Natural killer cell (primary cell): ENCODE results near the gene CEP170B. TPM values are rescaled to one million over a fixed set of nuclear protein-coding genes. Genes with fewer than 3 reads are reported as not detected.

Experiments used
- ATAC-seq, 3 donors: fragments of 150-1000 bp in 2 of 3; fragments of 200-7000 bp in 1 of 3; cut with Tn5 transposase; 1 replicate in 1 of 3; 2 replicates in 2 of 3; pipeline ENCODE4 v1.10.0; 2021; ENCODE audit warnings: mild to moderate bottlenecking in 2 of 3, moderate library complexity in 2 of 3
- DNase-seq, 2 donors: peaks; one replicate each; pipeline versions ENCODE4 v3.0.0 to v3.0.0-alpha.2; 2013 to 2021; ENCODE audit warnings: mixed read lengths in 1 of 2
- H3K27ac ChIP-seq: one replicate; pipeline ENCODE4 v1.5.1; 2013; ENCODE audit warnings: mild to moderate bottlenecking, low read length
- H3K27me3 ChIP-seq: one replicate; pipeline ENCODE4 v1.6.1; 2013; ENCODE audit warnings: low read length; ENCODE audit not compliant: control insufficient read depth, insufficient read depth
- H3K36me3 ChIP-seq: one replicate; pipeline ENCODE4 v1.6.1; 2013; ENCODE audit warnings: low read length; ENCODE audit not compliant: control insufficient read depth, insufficient read depth
- H3K4me1 ChIP-seq: one replicate; pipeline ENCODE4 v1.6.1; 2013; ENCODE audit warnings: low read length; ENCODE audit not compliant: control insufficient read depth, insufficient read depth
- H3K4me3 ChIP-seq: one replicate; pipeline ENCODE4 v1.5.1; 2013; ENCODE audit warnings: low read length
- H3K9me3 ChIP-seq: one replicate; pipeline ENCODE4 v1.6.1; 2013; ENCODE audit warnings: low read length; ENCODE audit not compliant: control insufficient read depth, insufficient read depth
- H3K27ac Mint-ChIP-seq, 2 donors: one replicate each; pipeline ENCODE4 v1.8.0; 2022; ENCODE audit warnings: mild to moderate bottlenecking in 2 of 2, mixed read lengths in 2 of 2, moderate library complexity in 1 of 2
- H3K27me3 Mint-ChIP-seq, 2 donors: one replicate each; pipeline ENCODE4 v1.8.0; 2022; ENCODE audit warnings: low read depth in 2 of 2, mixed read lengths in 2 of 2
- H3K36me3 Mint-ChIP-seq: one replicate; pipeline ENCODE4 v1.8.0; 2022; ENCODE audit warnings: mixed read lengths
- H3K4me1 Mint-ChIP-seq, 2 donors: one replicate each; pipeline ENCODE4 v1.8.0; 2022; ENCODE audit warnings: mixed read lengths in 2 of 2
- H3K4me3 Mint-ChIP-seq: one replicate; pipeline ENCODE4 v1.8.0; 2022; ENCODE audit warnings: mild to moderate bottlenecking, moderate library complexity, mixed read lengths
- H3K9me3 Mint-ChIP-seq, 2 donors: one replicate each; pipeline ENCODE4 v1.8.0; 2022; ENCODE audit warnings: mixed read lengths in 2 of 2
- CTCF ChIP-seq: fragments of 200-600 bp; IDR thresholded peaks from one replicate; pipeline ENCODE4 v1.8.0; 2022; ENCODE audit warnings: antibody characterized with exemption
- WGBS: methylation state at CpG from one replicate; pipeline ENCODE4 v1.1.7; 2013; ENCODE audit warnings: missing lambda C conversion rate; ENCODE audit not compliant: insufficient coverage; 5-methylcytosine and 5-hydroxymethylcytosine counted together
- intact Hi-C: fragments of 100-400 bp; cut with micrococcal nuclease; formaldehyde crosslinking; loops from one replicate; pipeline ENCODE4 v1.14.2; 2022
- total RNA-seq, 4 donors: library from RNA; stranded (reverse); fragments of 120-200 nt in 1 of 4; gene quantifications; one replicate each; pipeline versions ENCODE4 v1.2.3 to v1.2.4, GENCODE V29; 2013 to 2022

CEP170B gene
- under 1 TPM; 0.24 to 0.72 (median 0.30) TPM for total RNA-seq
- total RNA-seq (2013) = 0.14 TPM

GRCh38 chr14:104865081-104865630 lies at the start of gene CEP170B:
TSS of gene CEP170B (plus strand) at chr14:104865268. CDS start at chr14:104868451, 3,183 bp downstream.
- under 1% methylated on average over 88 of the region's 88 CpGs for WGBS
- no peaks in the 10 kb centered on the region for H3K36me3 Mint-ChIP-seq
- Histone ChIP-seq H3K27ac (no peak within 1 kb of the TSS), H3K4me1 (peaks cover 15% of the 10 kb centered on the region), H3K4me3 (no peak within 1 kb of the TSS), H3K36me3 (no peaks in the 10 kb centered on the region), H3K9me3 (no peaks in the 10 kb centered on the region), H3K27me3 (peaks cover 15% of the 10 kb centered on the region)
- peak within 1 kb of the TSS in 1 of 2 donors; percentile 61 for H3K27ac Mint-ChIP-seq
- peaks cover 8 to 29% of the 10 kb centered on the region in 2 donors for H3K27me3 Mint-ChIP-seq
- intact Hi-C loops = no loop called here
- H3K4me3 Mint-ChIP-seq = peak within 1 kb of the TSS; percentile 78
- DNase-seq = peak in 1 of 2 donors; percentile 72
- ATAC-seq = peak; percentile 64 to 78 (median 77)
- TF ChIP-seq CTCF = no peak
- peaks cover 0 to 6% of the 10 kb centered on the region in 2 donors for H3K4me1 Mint-ChIP-seq
- no peaks in the 10 kb centered on the region for H3K9me3 Mint-ChIP-seq

- Mint-ChIP-seq H3K27me3 (no peaks in the 10 kb centered on the region), H3K27ac (peak overlapping the region; percentile 86 to 95), H3K36me3 (no peaks in the 10 kb centered on the region), H3K4me1 (peaks cover 11 to 27% of the 10 kb centered on the region in 2 donors), H3K4me3 (peak overlapping the region; percentile 92), H3K9me3 (no peaks in the 10 kb centered on the region)
- 5% methylated on average over 8 of the region's 8 CpGs for WGBS
- TF ChIP-seq CTCF = no peak
- Histone ChIP-seq H3K4me1 (peaks cover 20% of the 10 kb centered on the region), H3K9me3 (peaks cover 3% of the 10 kb centered on the region), H3K27ac (peak overlapping the region; percentile 90), H3K4me3 (peak overlapping the region; percentile 85), H3K36me3 (no peaks in the 10 kb centered on the region), H3K27me3 (no peaks in the 10 kb centered on the region)
- DNase-seq = no peak
- intact Hi-C loops = no loop called here
- ATAC-seq = no peak
Observed at GRCh38 chr14:104816616-104816884, 48.5 kb upstream of the CEP170B start.

- H3K36me3 ChIP-seq = no peaks in the 10 kb centered on the region
- Mint-ChIP-seq H3K4me1 (peaks cover 11 to 27% of the 10 kb centered on the region in 2 donors), H3K27ac (no peak overlapping the region), H3K9me3 (no peaks in the 10 kb centered on the region), H3K36me3 (no peaks in the 10 kb centered on the region), H3K27me3 (no peaks in the 10 kb centered on the region), H3K4me3 (peak overlapping the region; percentile 92)
- no peak for TF ChIP-seq CTCF
- H3K4me1 ChIP-seq = peaks cover 20% of the 10 kb centered on the region
- intact Hi-C loops = no loop called here
- peaks cover 3% of the 10 kb centered on the region for H3K9me3 ChIP-seq
- WGBS = 96% methylated on average over 8 of the region's 8 CpGs
- H3K27me3 ChIP-seq = no peaks in the 10 kb centered on the region
- H3K4me3 ChIP-seq = no peak overlapping the region
- no peak for DNase-seq
- no peak overlapping the region for H3K27ac ChIP-seq
- ATAC-seq = no peak
Observed at GRCh38 chr14:104817930-104818713, 46.9 kb upstream of the CEP170B start.
